Pulmonary artery endothelial cell (primary cell): ENCODE data around the gene DTL. TPM values are rescaled to one million over a fixed set of nuclear protein-coding genes. Genes with fewer than 3 reads are reported as not detected.

Source experiments
- DNase-seq: peaks from one replicate; pipeline ENCODE4 v3.0.0-alpha.2; 2011; ENCODE audit warnings: low read depth, low spot score
- total RNA-seq: library from RNA; depleted of rRNA; stranded (reverse); fragments of >200 nt; gene quantifications from 2 replicates; pipeline ENCODE4 v1.2.3, GENCODE V29; 2014

Gene DTL
- total RNA-seq, 1 donor from 2014 or later: 11.1 TPM

DNA sequence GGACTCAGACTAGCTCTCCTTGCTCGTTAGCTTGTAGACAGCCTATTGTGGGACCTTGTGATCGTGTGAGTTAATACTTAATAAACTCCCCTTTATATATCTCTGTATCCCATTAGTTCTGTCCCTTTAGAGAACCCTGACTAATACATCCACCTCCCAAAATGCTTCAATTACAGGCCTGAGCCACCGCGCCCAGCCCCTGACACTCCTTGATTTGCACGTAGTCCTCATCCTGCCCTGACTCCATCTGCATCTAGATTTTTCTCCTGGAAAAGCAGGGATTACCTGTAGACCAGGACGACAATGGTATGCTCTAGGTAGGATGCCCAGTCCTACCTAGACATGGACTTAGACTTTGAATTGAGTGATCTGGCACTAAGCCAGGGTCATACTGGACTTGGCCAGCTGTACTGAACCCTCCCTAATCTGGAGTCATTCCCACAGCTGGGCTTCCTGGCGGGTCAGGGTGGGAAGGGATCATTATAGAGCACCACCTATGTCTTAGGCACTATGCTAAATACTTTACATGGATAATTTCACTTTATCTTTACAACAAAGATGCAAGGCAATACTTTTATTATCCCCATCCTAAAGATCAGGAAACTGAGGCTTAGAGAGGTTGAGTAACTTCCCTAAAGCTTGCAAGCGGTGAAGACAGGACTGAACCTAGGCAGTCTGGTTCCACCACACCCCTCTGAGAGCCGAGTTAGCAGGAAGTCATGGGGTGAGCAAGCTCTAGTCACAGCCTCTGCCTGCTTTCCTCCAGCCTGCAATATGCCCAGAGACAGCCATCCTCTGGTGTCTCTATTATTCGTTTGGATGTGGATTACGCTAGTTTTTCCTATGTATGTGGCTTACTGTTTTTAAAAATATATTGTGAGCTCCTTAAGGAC, 89.4 kb downstream of the DTL start:
- no peak for DNase-seq

GRCh38 chr1:212125654-212126053, 90.1 kb downstream of the DTL start:
- no peak for DNase-seq

DNA sequence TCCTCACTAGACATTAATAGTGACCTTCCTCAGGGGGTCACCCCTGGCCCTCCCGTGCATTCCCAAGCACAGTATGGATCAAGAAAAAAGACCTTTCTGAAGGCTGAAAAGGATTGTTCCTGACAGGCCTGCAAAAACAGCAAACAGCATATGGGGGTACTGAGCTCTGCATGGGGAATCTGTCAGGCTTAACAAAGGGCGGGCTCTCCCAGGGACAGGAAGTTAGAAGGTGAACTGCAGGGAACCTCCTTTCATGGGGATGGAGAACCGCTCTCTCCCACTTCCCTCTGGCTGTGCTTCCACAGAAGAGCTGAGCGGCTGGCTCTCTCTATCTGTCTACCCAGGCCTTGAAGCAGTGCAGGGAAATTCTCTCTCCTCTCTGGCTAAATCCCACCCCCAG, 91.7 kb downstream of the DTL start:
- DNase-seq: no peak

DNA sequence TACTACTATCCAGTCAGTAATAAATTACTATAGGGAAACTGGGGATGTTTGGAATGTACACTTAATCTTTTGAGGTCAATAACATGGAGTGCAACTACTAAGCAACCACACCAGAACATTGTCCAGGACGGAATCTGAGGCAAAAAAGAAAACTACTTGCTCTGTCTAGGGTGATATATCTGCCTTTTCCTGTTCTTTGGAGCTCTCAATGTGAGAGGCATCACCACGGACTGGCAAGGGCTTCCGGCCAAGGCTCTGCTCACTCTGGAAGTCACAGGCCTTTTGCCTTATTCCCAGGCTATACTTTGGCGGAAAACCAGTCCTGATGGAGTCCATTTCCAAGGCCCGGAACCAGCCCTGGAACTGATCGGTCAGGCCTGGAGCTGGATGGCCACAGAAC, 94.2 kb downstream of the DTL start:
- no peak for DNase-seq

- no peak for DNase-seq
Observed at GRCh38 chr1:212132025-212132424, 96.5 kb downstream of the DTL start.

GRCh38 chr1:212133319-212133718, 97.8 kb downstream of the DTL start:
- no peak for DNase-seq

DNA sequence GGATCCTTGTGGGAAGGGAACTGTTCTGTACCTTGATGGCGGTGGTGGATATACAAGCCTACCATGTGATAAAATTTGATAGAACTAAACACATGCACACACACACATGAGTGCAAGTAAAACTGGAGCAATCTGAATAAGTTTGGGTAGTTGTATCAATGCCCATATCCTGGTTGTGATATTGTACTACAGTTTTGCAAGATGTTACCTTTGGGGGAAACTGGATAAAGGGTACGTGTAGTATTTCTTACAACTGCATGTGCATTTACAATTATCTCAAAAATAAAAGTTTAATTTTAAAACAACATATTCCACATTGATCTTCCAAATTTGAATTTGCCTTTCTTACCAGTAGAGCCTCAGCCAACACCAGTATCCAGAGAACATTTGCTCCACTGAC, 99.6 kb downstream of the DTL start:
- DNase-seq: no peak

DNA sequence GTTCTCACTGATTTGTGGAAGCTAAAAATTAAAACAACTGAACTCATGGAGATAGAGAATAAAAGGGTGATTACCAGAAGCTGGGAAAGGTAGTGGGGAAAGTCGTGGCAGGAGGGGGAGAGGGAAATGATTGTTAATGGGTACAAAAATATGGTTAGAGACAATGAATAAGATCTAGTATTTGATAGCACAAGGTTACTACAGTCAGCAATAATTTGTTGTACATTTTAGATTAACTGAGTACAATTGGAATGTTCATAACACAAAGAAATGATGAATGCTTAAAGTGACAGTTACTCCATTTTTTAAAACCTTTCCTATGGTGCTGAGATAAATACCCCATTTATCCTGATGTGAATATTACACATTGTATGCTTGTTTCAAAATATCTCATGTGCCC, 102.3 kb downstream of the DTL start:
- DNase-seq: no peak

- DNase-seq: no peak
Observed at GRCh38 chr1:212138457-212138856, 102.9 kb downstream of the DTL start.

- DNase-seq: no peak
Observed at GRCh38 chr1:212139526-212140135, 104.1 kb downstream of the DTL start.

- no peak for DNase-seq
Observed at GRCh38 chr1:212141404-212141803, 105.9 kb downstream of the DTL start.

DNA sequence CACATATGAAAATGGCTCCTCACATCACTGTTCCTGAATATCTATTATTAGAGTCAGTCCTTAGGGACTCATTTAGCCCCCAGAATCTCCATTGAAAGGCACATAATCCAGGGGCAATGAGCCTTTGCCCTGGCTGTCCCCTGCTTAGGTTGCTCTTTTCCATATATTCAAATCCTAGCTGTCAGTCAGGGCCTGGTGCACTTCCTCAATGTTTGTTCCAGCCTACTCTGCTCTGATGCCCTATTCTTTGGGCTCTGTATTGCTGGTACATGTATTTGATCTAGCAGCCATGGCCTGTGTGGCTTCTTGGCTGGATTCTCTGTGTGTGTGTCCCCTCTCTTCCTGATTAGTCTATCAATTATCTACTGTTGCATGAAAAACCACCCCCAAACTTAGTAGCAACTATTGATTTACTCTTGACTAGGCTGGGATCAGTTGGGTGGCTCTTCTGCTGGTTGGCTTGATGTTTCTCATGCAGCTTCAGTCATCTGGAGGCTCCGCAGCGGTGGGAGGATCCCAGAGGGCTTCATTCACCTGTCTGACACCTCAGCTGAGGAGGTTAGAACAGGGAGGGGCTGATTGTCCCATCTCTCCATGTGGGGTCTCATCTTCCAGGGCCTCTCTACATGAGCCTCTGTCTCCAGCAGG, 107.5 kb downstream of the DTL start:
- no peak for DNase-seq

DNA sequence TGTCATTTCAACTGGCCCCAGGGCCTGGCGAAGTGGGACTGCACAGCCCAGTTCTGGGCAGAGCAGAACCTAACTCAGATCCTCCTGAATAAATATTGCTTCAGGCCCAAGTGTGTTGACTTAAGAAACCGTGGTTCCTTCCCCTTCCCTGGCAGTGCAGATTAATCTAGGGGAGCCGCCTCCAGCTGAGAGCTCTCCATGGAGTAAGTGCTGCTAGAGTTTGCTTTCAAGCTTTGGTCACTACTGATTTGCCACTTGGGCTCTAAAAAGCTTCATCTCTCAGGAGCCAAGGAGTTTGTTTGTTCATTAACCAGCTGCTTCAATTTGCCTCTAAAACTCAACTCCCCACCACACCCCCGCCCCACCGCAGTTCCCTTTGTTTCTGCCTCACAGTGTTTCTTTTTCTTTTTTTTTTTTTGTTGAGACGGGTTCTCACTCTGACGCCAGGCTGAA, 112.1 kb downstream of the DTL start:
- no peak for DNase-seq

GRCh38 chr1:212149566-212149965, 114.0 kb downstream of the DTL start:
- DNase-seq: no peak

GRCh38 chr1:212152308-212152693, 116.8 kb downstream of the DTL start:
- DNase-seq: no peak

GRCh38 chr1:212152869-212153268, 117.3 kb downstream of the DTL start:
- no peak for DNase-seq

DNA sequence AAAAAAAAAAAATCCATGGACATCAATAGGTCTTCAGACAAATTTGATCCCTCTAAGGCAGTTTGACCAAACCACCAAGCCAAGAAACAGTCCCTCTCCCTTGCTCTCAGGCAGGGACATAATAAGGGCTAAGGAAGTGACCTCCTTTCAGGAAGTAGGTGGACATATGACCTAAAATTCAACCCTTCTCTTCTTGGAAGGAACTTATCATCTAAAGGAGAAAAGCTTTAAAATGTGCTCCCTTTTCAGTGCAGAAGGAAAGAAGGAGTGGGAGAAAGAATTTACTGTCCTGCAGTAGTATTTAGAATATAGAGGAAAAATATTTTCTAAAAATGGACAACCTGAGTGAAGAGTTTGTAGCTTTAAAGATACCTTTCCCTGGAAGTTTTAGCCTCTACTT, 118.1 kb downstream of the DTL start:
- no peak for DNase-seq

Other genes with a start within 250 kb of the DTL start
- 36.3 and 55.5 TPM in 2 replicates for gene LPGAT1, start 205.0 kb upstream of the DTL start, total RNA-seq
- 16.0 and 18.5 TPM in 2 replicates for gene INTS7, start 191 bp upstream of the DTL start, total RNA-seq
- 25.1 and 31.3 TPM in 2 replicates for gene PPP2R5A, start 249.7 kb downstream of the DTL start, total RNA-seq